HCT116 (cell line): ENCODE results near the gene PKHD1. TPM values are rescaled to one million over a fixed set of nuclear protein-coding genes. Genes with fewer than 3 reads are reported as not detected.

Experiments
- ATAC-seq: fragments of 200-7000 bp; cut with Tn5 transposase; 2 replicates; pipeline ENCODE4 v1.9.1; 2020; ENCODE audit warnings: mild to moderate bottlenecking, moderate library complexity
- BruUV-seq: library from RNA; stranded (reverse); fragments of 400-500 nt; replicated peaks from 2 replicates; lab custom pipeline; 2021; lab: Mats Ljungman, UMichigan
- CTCF ChIA-PET: fragments of 300-600 bp; sonication (Branson Sonifier 250); formaldehyde crosslinking; loops from one replicate; lab custom pipeline; 2021; ENCODE audit warnings: antibody characterized with exemption; lab: Charles Lee
- POLR2A ChIA-PET: fragments of 300-600, 350-600 bp; sonication (Branson Sonifier 250); formaldehyde crosslinking; loops from one replicate; lab custom pipeline; 2021; ENCODE audit warnings: antibody characterized with exemption; lab: Charles Lee
- RAD21 ChIA-PET, 2 experiments: fragments of 300-600 bp; sonication (Branson Sonifier 250); formaldehyde crosslinking; loops; one replicate each; lab custom pipeline; 2023; ENCODE audit warnings: low total read pairs in 2 of 2; ENCODE audit not compliant: uncharacterized antibody in 2 of 2, unreplicated experiment in 2 of 2, low non-redundant PET in 1 of 2; lab: Charles Lee
- DNase-seq: peaks from one replicate; pipeline ENCODE4 v3.0.0-alpha.2; 2010; ENCODE audit warnings: low read depth, low spot score
- H2AFZ ChIP-seq: fragments of 200-600 bp; shearing (Covaris generic), sonication (generic); 2 replicates; pipeline ENCODE4 v1.6.1; 2017; ENCODE audit warnings: low read depth, mixed run types, mixed read lengths, antibody characterized with exemption, low read length; ENCODE audit not compliant: poor library complexity, severe bottlenecking
- H3K27ac ChIP-seq: 2 replicates; pipeline ENCODE4 v1.5.1; 2012; ENCODE audit warnings: low read depth, low read length
- H3K27me3 ChIP-seq: fragments of 200-600 bp; sonication (generic); 2 replicates; pipeline ENCODE4 v1.6.1; 2016; ENCODE audit warnings: mixed run types, low read length, mixed read lengths; ENCODE audit not compliant: insufficient read depth
- H3K36me3 ChIP-seq, 2 experiments: fragments of 200-500 bp in 1 of 2; fragments of 200-600 bp in 1 of 2; sonication (Bioruptor generic) in 1 of 2; sonication (generic) in 1 of 2; 2 replicates each; pipeline versions ENCODE4 v1.5.1 to v1.6.1; 2014 to 2016; ENCODE audit warnings: low read length in 2 of 2, inconsistent platforms in 1 of 2, mixed read lengths in 1 of 2, mixed run types in 1 of 2; ENCODE audit not compliant: insufficient read depth in 2 of 2, control insufficient read depth in 1 of 2
- H3K4me1 ChIP-seq, 2 experiments: fragments of 200-600 bp in 1 of 2; sonication (generic) in 1 of 2; 2 replicates each; pipeline versions ENCODE4 v1.5.1 to v1.6.1; 2012 to 2017; ENCODE audit warnings: low read length in 2 of 2, inconsistent platforms in 1 of 2, mild to moderate bottlenecking in 1 of 2, mixed read lengths in 1 of 2, mixed run types in 1 of 2, moderate library complexity in 1 of 2; ENCODE audit not compliant: insufficient read depth in 2 of 2, control insufficient read depth in 1 of 2
- H3K4me2 ChIP-seq: fragments of 200-600 bp; sonication (generic); 2 replicates; pipeline ENCODE4 v1.6.1; 2017; ENCODE audit warnings: mixed run types, low read length, mixed read lengths
- H3K4me3 ChIP-seq, 2 experiments: fragments of 200-600 bp in 1 of 2; sonication (generic) in 1 of 2; replicated peaks in 1 of 2; 2 replicates each; pipeline ENCODE4 v1.5.1; 2011 to 2016; ENCODE audit warnings: low read length in 2 of 2, control low read depth in 1 of 2, low read depth in 1 of 2, mild to moderate bottlenecking in 1 of 2, mixed read lengths in 1 of 2, mixed run types in 1 of 2
- H3K79me2 ChIP-seq: fragments of 200-600 bp; sonication (generic); 2 replicates; pipeline ENCODE4 v1.6.1; 2017; ENCODE audit warnings: mild to moderate bottlenecking, mixed run types, low read length, moderate library complexity, mixed read lengths; ENCODE audit not compliant: insufficient read depth
- H3K9ac ChIP-seq: fragments of 200-600 bp; sonication (generic); 2 replicates; pipeline ENCODE4 v1.6.1; 2016; ENCODE audit warnings: low read length, mixed read lengths
- H3K9me2 ChIP-seq: fragments of 200-600 bp; sonication (generic), shearing (Covaris generic); 2 replicates; pipeline ENCODE4 v1.6.1; 2017; ENCODE audit warnings: mixed run types, mild to moderate bottlenecking, moderate library complexity; ENCODE audit not compliant: insufficient read depth
- H3K9me3 ChIP-seq, 2 experiments: fragments of 200-500 bp in 1 of 2; fragments of 200-600 bp in 1 of 2; sonication (Bioruptor generic) in 1 of 2; sonication (generic) in 1 of 2; 2 replicates each; pipeline ENCODE4 v1.6.1; 2014 to 2017; ENCODE audit warnings: low read length in 2 of 2, mixed read lengths in 2 of 2, inconsistent platforms in 1 of 2, low read depth in 1 of 2, mild to moderate bottlenecking in 1 of 2, mixed run types in 1 of 2, moderate library complexity in 1 of 2; ENCODE audit not compliant: control insufficient read depth in 1 of 2, insufficient read depth in 1 of 2
- H4K20me1 ChIP-seq: fragments of 200-600 bp; sonication (generic), shearing (Covaris generic); 2 replicates; pipeline ENCODE4 v1.6.1; 2017; ENCODE audit warnings: mixed run types, mild to moderate bottlenecking, moderate library complexity; ENCODE audit not compliant: insufficient read depth
- CBX3 ChIP-seq: IDR thresholded peaks from 2 replicates; pipeline ENCODE4 v1.6.1; 2012; ENCODE audit warnings: low read depth
- CEBPB ChIP-seq: IDR thresholded peaks from 2 replicates; pipeline ENCODE4 v1.6.1; 2012; ENCODE audit warnings: low read depth
- EGR1 ChIP-seq: IDR thresholded peaks from 2 replicates; pipeline ENCODE4 v1.6.1; 2012; ENCODE audit warnings: low read depth
- EZH2phosphoT487 ChIP-seq: fragments of 200-600 bp; IDR thresholded peaks from 2 replicates; pipeline ENCODE4 v1.6.1; 2018; ENCODE audit warnings: antibody characterized with exemption, borderline replicate concordance
- FOSL1 ChIP-seq: IDR thresholded peaks from 2 replicates; pipeline ENCODE4 v1.6.1; 2012; ENCODE audit warnings: low read depth
- JUND ChIP-seq: IDR thresholded peaks from 2 replicates; pipeline ENCODE4 v1.6.1; 2012
- POLR2A ChIP-seq: IDR thresholded peaks from 2 replicates; pipeline ENCODE4 v1.7.0; 2011; ENCODE audit warnings: borderline replicate concordance; ENCODE audit not compliant: insufficient read depth, insufficient read length; ENCODE audit errors: extremely low read depth
- POLR2AphosphoS5 ChIP-seq: IDR thresholded peaks from 2 replicates; pipeline ENCODE4 v1.6.1; 2011; ENCODE audit warnings: mild to moderate bottlenecking, low read depth, low read length, moderate library complexity
- SIN3A ChIP-seq: IDR thresholded peaks from 2 replicates; pipeline ENCODE4 v1.6.1; 2012; ENCODE audit warnings: low read depth
- SP1 ChIP-seq: IDR thresholded peaks from 2 replicates; pipeline ENCODE4 v1.6.1; 2012; ENCODE audit warnings: low read depth
- SRF ChIP-seq: IDR thresholded peaks from 2 replicates; pipeline ENCODE4 v1.6.1; 2012; ENCODE audit warnings: low read depth
- ZNF274 ChIP-seq: fragments of 200-500 bp; sonication (Bioruptor generic); IDR thresholded peaks from 2 replicates; pipeline ENCODE4 v1.6.1; 2014; ENCODE audit warnings: mild to moderate bottlenecking, low read depth, low read length, inconsistent platforms
- intact Hi-C: fragments of 100-400 bp; cut with micrococcal nuclease; formaldehyde crosslinking; loops from 2 replicates; pipeline ENCODE4 v1.10.0; 2022
- total RNA-seq: library from RNA; stranded (reverse); gene quantifications from one replicate; pipeline ENCODE4 v1.2.1, GENCODE V29; 2021; ENCODE audit not compliant: unreplicated experiment
- TF ChIP-seq, protein P1 (sequence below): IDR thresholded peaks from 2 replicates; pipeline ENCODE4 v1.6.1; 2012
- TF ChIP-seq, protein P2 (sequence below): IDR thresholded peaks from 2 replicates; pipeline ENCODE4 v1.6.1; 2012

Gene PKHD1
- total RNA-seq, 1 experiment from 2014 or later, result not detected

DNA sequence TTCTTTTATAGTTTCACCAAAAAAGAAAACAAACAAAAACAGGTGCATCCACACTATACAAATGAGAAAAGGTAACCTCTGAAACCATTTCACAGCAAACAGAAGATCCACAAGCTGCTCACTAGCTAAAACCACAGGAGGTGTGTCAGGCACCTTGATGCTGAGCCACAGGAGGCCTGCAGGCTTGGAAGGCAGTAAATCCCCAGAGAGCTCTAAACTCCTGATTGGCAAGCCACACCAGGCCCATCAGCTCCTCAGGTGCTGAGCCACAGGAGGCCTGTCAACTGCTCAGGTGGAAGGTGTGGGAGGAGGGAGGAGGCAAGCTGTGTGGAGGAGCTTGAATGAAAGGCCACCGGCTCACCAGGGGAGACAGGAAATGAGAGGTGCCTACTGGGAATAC, 273.0 kb downstream of the PKHD1 start:
- no TSS peak for BruUV-seq
- H3K4me3 ChIP-seq, result no peak overlapping the region
- ChIA-PET POLR2A (no interaction called here), RAD21 (no interaction called here)
- H3K4me1 ChIP-seq, result no peaks in the 10 kb centered on the region
- H3K36me3 ChIP-seq, result no peaks in the 10 kb centered on the region
- intact Hi-C loops, result no loop called here
- no peaks in the 10 kb centered on the region for H4K20me1 ChIP-seq
- no peaks in the 10 kb centered on the region for H3K27me3 ChIP-seq
- no peak overlapping the region for H3K27ac ChIP-seq
- H2AFZ ChIP-seq, result no peak overlapping the region
- no peaks in the 10 kb centered on the region for H3K79me2 ChIP-seq
- TF ChIP-seq JUND, result no peak
- TF ChIP-seq, all 23 proteins: peak for 0
- DNase-seq, result no peak
- H3K9me2 ChIP-seq, result no peaks in the 10 kb centered on the region
- H3K9me3 ChIP-seq, result no peaks in the 10 kb centered on the region
- no peak overlapping the region for H3K9ac ChIP-seq
- no peak for ATAC-seq
- no peak overlapping the region for H3K4me2 ChIP-seq
- CTCF ChIA-PET, result no interaction called here

DNA sequence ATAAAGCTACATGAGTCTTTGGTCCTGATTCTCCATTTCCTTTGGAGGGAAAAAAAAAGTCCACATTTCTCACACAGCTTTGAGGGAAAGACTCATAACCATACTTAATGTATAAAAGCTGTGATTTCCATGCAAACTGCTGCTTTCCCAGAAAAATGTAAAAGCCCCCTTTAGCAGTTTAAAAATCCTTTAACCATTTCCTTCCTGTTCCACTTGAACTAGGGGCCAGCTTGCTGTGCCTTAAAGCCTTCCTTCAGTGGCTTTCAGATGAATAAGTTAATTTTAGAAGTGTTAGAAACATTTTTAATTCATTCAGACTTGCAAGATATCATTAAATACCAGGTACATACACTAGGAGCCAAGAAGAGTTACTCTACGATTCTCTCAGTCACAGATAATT, 273.5 kb downstream of the PKHD1 start:
- CTCF ChIA-PET, result no interaction called here
- ATAC-seq, result no peak
- TF ChIP-seq, protein P1, sequence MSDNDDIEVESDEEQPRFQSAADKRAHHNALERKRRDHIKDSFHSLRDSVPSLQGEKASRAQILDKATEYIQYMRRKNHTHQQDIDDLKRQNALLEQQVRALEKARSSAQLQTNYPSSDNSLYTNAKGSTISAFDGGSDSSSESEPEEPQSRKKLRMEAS, result no peak
- TF ChIP-seq SP1, result no peak
- no peak for TF ChIP-seq CBX3
- no peak for TF ChIP-seq ZNF274
- TF ChIP-seq FOSL1, result no peak
- no peak for TF ChIP-seq SRF
- no peak for TF ChIP-seq POLR2A
- TF ChIP-seq EZH2phosphoT487, result no peak
- TF ChIP-seq CEBPB, result no peak
- no peak for TF ChIP-seq POLR2AphosphoS5
- TF ChIP-seq JUND, result no peak
- TF ChIP-seq, protein P2, sequence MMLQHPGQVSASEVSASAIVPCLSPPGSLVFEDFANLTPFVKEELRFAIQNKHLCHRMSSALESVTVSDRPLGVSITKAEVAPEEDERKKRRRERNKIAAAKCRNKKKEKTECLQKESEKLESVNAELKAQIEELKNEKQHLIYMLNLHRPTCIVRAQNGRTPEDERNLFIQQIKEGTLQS, result no peak
- TF ChIP-seq EGR1, result no peak
- TF ChIP-seq SIN3A, result no peak
- Histone ChIP-seq H3K36me3 (no peaks in the 10 kb centered on the region), H3K27ac (no peak overlapping the region), H2AFZ (no peak overlapping the region), H3K27me3 (no peaks in the 10 kb centered on the region), H3K9me3 (no peaks in the 10 kb centered on the region), H3K79me2 (no peaks in the 10 kb centered on the region), H3K4me1 (no peaks in the 10 kb centered on the region), H3K9me2 (no peaks in the 10 kb centered on the region), H3K4me3 (no peak overlapping the region), H4K20me1 (no peaks in the 10 kb centered on the region), H3K4me2 (no peak overlapping the region), H3K9ac (no peak overlapping the region)
- POLR2A ChIA-PET, result no interaction called here
- DNase-seq, result no peak
- intact Hi-C loops, result no loop called here
- RAD21 ChIA-PET, result no interaction called here
- no TSS peak for BruUV-seq
